GM19238 (cell line): ENCODE data around the gene PDGFRB.

Source experiments
- DNase-seq: peaks from one replicate; pipeline ENCODE4 v3.0.0; 2011; ENCODE audit warnings: low spot score; ENCODE audit not compliant: insufficient read length

Gene PDGFRB

GRCh38 chr5:150182774-150183173, 27.1 kb upstream of the PDGFRB start:
- no peak for DNase-seq

GRCh38 chr5:150181766-150182545, 26.3 kb upstream of the PDGFRB start:
- no peak for DNase-seq

DNA sequence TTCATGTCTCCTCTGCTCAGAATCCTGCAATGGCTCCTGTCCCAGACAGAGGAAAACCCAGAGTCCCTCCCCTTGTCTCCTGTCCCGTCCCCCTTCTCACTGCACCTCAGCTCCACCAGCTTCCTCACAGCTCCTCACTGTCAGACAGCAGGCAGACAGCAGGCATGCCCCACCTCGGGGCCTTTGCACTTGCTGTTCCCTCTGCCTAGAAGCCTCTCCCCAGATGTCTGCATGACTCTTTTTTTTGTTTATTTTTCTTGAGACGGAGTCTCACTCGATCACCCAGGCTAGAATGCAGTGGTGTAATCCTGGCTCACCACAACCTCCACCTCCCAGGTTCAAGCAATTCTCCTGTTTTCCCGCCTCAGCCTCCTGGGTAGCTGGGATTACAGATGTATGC, 25.4 kb upstream of the PDGFRB start:
- DNase-seq: no peak

GRCh38 chr5:150180241-150181026, 24.8 kb upstream of the PDGFRB start:
- DNase-seq: no peak

DNA sequence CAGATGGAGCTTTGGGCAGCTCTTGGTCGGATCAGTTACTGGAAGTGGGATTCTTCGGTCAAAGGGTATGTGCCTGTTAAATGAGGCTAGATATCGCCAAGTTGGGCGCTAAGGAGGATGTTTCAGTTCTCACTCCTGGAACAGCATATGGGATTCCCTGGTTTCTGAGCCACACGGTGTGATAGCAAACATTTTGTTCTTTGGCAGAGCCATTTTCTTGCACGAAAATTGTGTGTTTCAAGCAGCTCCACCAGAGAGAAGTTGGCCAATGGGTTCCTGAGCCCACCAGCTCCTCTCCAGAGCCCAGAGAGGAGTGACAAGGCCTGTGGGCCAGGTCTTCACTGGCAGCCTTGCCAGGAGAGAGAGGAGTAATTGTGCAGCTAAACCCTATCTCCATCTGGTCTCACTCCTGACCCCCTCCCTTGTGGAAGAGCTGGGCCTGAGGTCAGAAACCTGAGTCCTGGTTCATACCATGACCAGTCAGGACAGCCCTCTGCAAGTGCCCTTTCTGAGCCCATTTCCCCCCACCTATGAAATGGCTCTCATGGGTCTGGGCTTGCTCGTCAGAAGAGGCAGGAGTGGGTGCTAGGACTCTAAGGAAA, 23.5 kb upstream of the PDGFRB start:
- no peak for DNase-seq

GRCh38 chr5:150178262-150178661, 22.6 kb upstream of the PDGFRB start:
- DNase-seq: peak; percentile 42

DNA sequence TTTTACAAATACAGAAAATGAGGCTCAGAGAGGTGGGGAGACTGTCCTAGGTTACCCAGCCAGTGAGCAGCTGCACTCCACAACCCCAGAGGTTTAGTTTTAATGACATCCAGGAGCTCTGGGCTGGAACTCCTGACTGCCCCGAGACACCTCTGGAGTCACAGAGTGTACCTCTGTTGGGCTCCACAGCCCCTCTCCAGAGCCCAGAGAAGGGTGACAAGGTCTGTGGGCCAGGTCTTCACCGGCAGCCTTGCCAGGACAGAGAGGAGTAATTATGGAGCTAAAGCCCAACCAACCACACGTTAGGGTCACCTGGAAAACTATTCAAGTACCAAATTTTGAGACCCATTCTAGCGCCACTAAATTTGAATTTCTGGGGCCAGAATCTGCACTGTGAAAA, 22.1 kb upstream of the PDGFRB start:
- no peak for DNase-seq

- DNase-seq: no peak
Observed at GRCh38 chr5:150176745-150177477, 21.3 kb upstream of the PDGFRB start.

DNA sequence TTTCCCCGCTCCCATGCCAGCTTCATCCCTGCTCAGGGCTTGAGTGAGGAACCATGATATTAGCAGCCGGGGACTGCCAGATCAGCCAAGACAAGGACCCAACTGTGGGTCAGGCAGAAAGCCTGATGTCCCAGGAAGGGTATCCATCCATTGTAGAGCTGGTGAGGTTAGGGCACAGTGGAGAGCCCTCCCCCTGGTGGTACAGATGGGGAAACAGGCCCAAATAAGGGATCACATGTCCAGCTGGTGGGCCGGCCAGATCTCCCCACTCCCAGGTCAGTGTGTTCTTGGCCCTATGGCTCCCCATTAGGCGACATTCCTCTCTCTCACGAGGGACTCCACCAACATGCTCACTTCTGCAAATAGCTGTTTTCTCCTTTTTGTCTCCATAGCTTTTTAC, 19.9 kb upstream of the PDGFRB start:
- DNase-seq: no peak

GRCh38 chr5:150175076-150175475, 19.4 kb upstream of the PDGFRB start:
- no peak for DNase-seq

GRCh38 chr5:150174285-150174684, 18.6 kb upstream of the PDGFRB start:
- no peak for DNase-seq

DNA sequence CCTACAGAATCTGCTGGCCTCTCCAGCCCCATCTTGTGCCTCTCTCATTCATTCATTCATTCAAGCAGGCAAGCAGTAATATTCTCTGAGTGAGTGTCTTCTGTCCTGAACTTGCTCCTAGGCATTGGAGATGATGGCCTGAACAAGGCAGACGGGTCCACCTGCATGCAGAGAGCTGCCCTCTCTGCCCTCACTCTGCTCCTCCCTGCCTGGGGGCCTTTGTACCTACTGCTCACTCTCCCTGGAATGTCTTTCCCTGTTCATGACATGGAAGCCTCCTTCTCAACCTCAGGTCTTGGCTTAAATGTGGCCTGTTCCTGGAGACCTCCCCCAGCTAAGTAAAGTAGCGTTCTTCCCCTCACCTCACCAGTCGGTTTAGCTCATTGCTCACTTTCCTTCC, 17.5 kb upstream of the PDGFRB start:
- DNase-seq: no peak

DNA sequence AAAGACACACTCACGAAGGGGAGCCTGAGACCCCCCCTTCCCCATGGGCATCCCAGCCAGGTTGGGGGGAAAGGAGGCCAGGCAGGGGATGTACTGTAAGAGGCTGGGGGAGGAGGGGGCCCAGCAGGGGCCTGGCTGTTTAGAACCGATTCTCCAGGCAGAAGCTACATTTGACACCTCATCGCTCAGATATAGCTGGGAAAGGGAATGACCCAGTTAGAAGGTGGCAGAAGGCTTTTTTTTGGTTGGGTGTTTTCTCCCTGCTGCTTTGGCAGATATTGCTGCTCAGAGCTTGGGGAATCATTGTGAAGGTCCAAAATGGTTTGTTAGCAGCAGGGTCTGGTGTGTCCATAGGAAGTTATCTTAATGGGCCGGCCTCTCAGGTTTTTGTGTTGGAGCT, 16.9 kb upstream of the PDGFRB start:
- DNase-seq: no peak

GRCh38 chr5:150172145-150172544, 16.5 kb upstream of the PDGFRB start:
- no peak for DNase-seq

DNA sequence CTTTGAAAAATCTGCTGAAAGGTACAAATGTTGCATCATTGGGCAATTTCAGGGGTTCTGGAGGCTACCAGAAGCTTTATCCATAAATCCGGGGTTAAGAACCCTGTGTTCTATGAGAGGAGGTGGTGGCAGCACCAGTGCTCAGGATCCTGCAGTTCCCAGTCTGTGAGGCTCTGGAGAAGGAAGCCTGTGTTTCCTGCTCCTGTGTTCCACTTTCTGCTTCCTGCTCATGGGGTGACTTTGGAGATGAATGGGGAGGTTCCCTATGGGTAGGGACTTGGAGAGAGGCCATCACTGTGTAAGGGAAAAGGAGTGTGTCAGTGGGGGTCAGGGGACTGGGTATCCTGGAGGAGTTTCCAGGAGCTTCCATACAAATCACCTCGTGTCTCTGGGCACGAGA, 13.2 kb upstream of the PDGFRB start:
- no peak for DNase-seq

DNA sequence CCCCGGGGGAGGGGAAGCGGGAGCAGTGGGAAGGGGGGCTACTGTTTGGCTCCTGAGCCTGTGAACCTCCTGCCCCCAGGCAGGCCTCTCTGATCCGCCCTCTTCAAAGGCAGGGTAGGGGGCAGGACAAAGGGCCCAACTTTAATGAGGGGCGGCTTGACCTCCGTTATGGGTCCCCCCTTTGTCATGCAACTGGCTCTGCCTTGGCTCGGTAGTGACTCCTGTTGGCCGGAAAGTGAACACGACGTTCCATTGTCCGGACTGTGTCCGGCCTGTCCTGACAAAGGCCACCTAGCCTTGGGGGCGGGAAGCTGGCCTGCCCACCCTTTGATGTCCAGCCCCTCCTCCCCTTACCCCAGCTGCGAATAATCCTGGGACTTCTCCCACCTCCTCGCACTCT, 12.3 kb upstream of the PDGFRB start:
- DNase-seq: no peak

DNA sequence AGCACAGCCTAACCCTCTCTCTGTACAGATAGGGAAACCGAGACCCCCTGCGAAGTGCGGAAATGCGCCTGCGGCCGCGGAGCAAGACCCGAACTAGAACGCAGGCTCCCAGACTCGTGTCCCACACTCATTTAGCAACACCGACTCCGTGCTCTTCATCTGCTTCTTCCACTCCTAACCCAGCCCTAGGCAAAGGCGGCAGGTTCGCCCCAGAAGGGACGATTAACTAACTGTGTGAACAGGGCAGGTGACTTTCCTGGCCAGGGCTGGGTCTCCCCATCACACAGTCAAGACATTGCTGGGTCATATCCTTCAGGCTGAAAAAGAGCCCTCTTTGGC, 11.8 kb upstream of the PDGFRB start:
- no peak for DNase-seq

GRCh38 chr5:150166650-150167511, 11.2 kb upstream of the PDGFRB start, which contains the start of gene CDX1:
Gene CDX1, plus strand, starts transcription at chr5:150166778. Its CDS starts 99 bp downstream, at chr5:150166877.
- DNase-seq: no peak

DNA sequence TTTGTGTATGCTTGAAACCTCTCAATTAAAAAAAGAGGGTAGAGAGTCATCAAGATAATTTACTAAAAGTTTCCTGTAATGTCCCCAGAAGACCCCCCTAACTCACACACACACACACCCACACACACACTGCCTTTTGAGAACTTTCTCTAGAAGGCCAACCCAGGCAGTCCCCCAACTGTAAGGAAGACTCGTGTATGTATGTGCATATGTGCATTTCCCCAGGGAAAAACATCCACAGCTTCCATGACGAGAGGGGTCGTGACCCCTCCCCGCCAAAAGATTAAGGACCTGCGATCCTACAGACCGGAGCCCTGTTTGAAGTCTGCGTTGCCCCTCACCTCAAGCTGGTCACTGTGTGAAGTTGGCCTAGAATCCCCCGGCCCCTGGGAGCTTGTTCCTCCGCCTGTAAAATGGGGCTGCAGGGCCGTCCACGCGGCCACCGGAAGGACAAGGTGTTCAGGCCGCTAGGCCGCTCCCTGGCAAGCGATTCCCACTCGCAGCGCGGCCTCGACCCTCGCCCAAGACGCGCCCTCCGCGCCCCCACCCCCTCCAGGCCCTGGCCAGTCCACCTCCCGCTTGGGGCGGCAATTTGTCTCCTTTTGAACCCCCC, 10.5 kb upstream of the PDGFRB start:
- no peak for DNase-seq

DNA sequence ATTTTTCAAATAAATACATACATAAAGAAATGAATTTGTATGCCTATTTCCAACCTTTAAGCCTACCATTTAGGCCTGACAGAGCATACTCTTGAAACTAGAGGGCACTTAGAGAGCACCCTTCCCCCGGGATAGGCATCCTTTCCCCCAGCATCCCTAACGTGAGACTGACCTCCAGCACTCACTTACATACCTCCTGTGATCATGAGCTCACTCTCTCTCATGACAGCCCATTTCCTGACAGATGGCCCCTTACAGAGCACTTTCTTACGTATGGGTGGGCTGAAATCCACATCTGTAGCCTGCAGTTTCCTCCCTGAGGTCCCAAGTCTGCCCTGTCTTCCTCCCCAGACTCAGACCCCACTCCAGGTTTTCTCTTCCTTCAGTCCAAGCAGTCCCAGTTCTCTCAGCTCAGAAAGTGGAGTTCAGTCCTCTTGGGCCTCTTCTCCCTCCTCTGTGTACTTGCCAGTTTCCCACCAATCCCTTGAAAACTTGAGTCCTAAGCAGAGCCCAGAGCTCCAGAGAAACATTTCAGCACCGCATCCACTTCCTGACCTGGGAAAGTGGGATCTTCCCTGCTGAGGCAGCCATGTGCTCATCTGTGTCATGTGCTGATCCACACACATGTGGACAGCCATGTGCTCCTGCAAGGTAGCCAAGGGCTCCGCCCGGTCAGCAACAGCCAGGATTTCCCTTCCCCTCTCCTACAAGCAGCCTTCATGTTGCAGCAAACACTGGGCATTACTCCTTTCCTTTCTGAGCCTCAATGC, 8.8 kb upstream of the PDGFRB start:
- no peak for DNase-seq
